DOHH2 (cell line): ENCODE results near the gene PPARD.

Experiments
- H3F3A ChIP-seq: fragments of 200-600 bp; sonication (generic), shearing (Covaris generic); 2 replicates; pipeline ENCODE4 v1.6.0; 2016; ENCODE audit warnings: antibody characterized with exemption, mild to moderate bottlenecking; ENCODE audit not compliant: control insufficient read depth, insufficient read depth
- H3K27ac ChIP-seq: fragments of 200-600 bp; sonication (generic); 2 replicates; pipeline ENCODE4 v1.5.1; 2014; ENCODE audit warnings: low read depth, mild to moderate bottlenecking, low read length, moderate library complexity
- H3K27me3 ChIP-seq: fragments of 200-600 bp; sonication (generic); 2 replicates; pipeline ENCODE4 v1.6.1; 2014; ENCODE audit warnings: mild to moderate bottlenecking, low read length, mixed read lengths; ENCODE audit not compliant: control insufficient read depth
- H3K36me3 ChIP-seq: fragments of 200-600 bp; sonication (generic); 2 replicates; pipeline ENCODE4 v1.6.1; 2014; ENCODE audit warnings: mild to moderate bottlenecking, low read length, moderate library complexity, mixed read lengths; ENCODE audit not compliant: control insufficient read depth
- H3K4me1 ChIP-seq: fragments of 200-600 bp; sonication (generic); 2 replicates; pipeline ENCODE4 v1.6.1; 2014; ENCODE audit warnings: mild to moderate bottlenecking, low read length, mixed read lengths; ENCODE audit not compliant: control insufficient read depth
- H3K4me2 ChIP-seq: fragments of 200-600 bp; sonication (generic); 2 replicates; pipeline ENCODE4 v1.6.0; 2014; ENCODE audit warnings: mild to moderate bottlenecking, low read length, moderate library complexity
- H3K4me3 ChIP-seq: fragments of 200-600 bp; sonication (generic); 2 replicates; pipeline ENCODE4 v1.5.1; 2014; ENCODE audit warnings: mild to moderate bottlenecking, low read length, mixed read lengths
- H3K79me2 ChIP-seq: fragments of 200-600 bp; sonication (generic); 2 replicates; pipeline ENCODE4 v1.6.1; 2014; ENCODE audit warnings: mild to moderate bottlenecking, low read length, mixed read lengths; ENCODE audit not compliant: control insufficient read depth
- H3K9me2 ChIP-seq: fragments of 200-600 bp; sonication (generic); replicated peaks from 2 replicates; pipeline ENCODE4 v1.6.1; 2014; ENCODE audit warnings: mild to moderate bottlenecking, low read length, mixed read lengths; ENCODE audit not compliant: control insufficient read depth
- H3K9me3 ChIP-seq: fragments of 200-600 bp; sonication (generic); 2 replicates; pipeline ENCODE4 v1.6.1; 2014; ENCODE audit warnings: antibody characterized with exemption, low read length, mixed read lengths; ENCODE audit not compliant: control insufficient read depth, insufficient read depth
- H4K20me1 ChIP-seq: fragments of 200-600 bp; sonication (generic); 2 replicates; pipeline ENCODE4 v1.6.0; 2014; ENCODE audit warnings: low read depth, mild to moderate bottlenecking, antibody characterized with exemption, low read length, moderate library complexity; ENCODE audit not compliant: control insufficient read depth, insufficient read depth
- CTCF ChIP-seq: fragments of 200-600 bp; sonication (generic); IDR thresholded peaks from one replicate; pipeline ENCODE4 v1.5.1; 2014; ENCODE audit warnings: antibody characterized with exemption, mild to moderate bottlenecking, low read depth, low read length; ENCODE audit not compliant: poor library complexity, severe bottlenecking
- EZH2phosphoT487 ChIP-seq: fragments of 200-600 bp; sonication (generic); IDR thresholded peaks from 2 replicates; pipeline ENCODE4 v1.6.1; 2017; ENCODE audit warnings: borderline replicate concordance, mild to moderate bottlenecking, antibody characterized with exemption, low read length, moderate library complexity, mixed read lengths

PPARD gene

GRCh38 chr6:35402136-35402855 is 59.9 kb downstream of the PPARD start:
- Histone ChIP-seq H3K4me2 (no peak overlapping the region), H3K27ac (no peak overlapping the region), H3K27me3 (no peaks in the 10 kb centered on the region), H3K79me2 (no peaks in the 10 kb centered on the region), H3K9me2 (no peaks in the 10 kb centered on the region), H3K4me3 (no peak overlapping the region), H4K20me1 (no peaks in the 10 kb centered on the region; the same call in 1 of the 2 replicates), H3F3A (no peaks in the 10 kb centered on the region), H3K36me3 (no peaks in the 10 kb centered on the region), H3K4me1 (no peaks in the 10 kb centered on the region), H3K9me3 (no peaks in the 10 kb centered on the region)
- TF ChIP-seq EZH2phosphoT487, result no peak
- no peak for TF ChIP-seq CTCF

DNA sequence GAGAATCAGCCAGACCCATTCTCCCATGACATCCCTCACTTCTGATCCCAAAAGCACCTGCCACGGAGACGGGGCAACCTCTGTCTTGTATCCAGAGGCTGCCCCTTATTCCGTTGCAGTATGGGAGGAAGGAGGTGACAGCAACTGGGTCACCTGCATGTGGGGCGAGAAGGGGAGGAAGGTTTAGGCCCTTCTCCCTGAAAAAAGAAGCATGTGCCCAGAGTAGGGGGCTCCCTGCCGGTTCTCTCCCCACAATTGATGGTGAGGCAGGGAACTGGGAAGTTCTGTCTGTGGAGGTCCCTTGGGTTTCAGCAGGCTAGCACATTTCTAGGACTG is 60.5 kb downstream of the PPARD start:
- H3F3A ChIP-seq, result no peaks in the 10 kb centered on the region
- no peak overlapping the region for H3K27ac ChIP-seq
- H3K4me3 ChIP-seq, result no peak overlapping the region
- no peaks in the 10 kb centered on the region for H3K27me3 ChIP-seq
- no peaks in the 10 kb centered on the region; the same call in 1 of the 2 replicates for H4K20me1 ChIP-seq
- no peaks in the 10 kb centered on the region for H3K9me2 ChIP-seq
- no peaks in the 10 kb centered on the region for H3K79me2 ChIP-seq
- no peaks in the 10 kb centered on the region for H3K4me1 ChIP-seq
- TF ChIP-seq EZH2phosphoT487 (no peak), CTCF (no peak)
- H3K4me2 ChIP-seq, result no peak overlapping the region
- H3K36me3 ChIP-seq, result no peaks in the 10 kb centered on the region
- H3K9me3 ChIP-seq, result no peaks in the 10 kb centered on the region

GRCh38 chr6:35403544-35404442 is 61.4 kb downstream of the PPARD start:
- TF ChIP-seq EZH2phosphoT487, result no peak
- TF ChIP-seq CTCF, result no peak
- Histone ChIP-seq H3K27ac (no peak overlapping the region), H3K36me3 (no peaks in the 10 kb centered on the region), H4K20me1 (no peaks in the 10 kb centered on the region; the same call in 1 of the 2 replicates), H3K79me2 (no peaks in the 10 kb centered on the region), H3K27me3 (no peaks in the 10 kb centered on the region), H3K4me3 (no peak overlapping the region), H3K4me2 (no peak overlapping the region), H3F3A (no peaks in the 10 kb centered on the region), H3K9me3 (no peaks in the 10 kb centered on the region), H3K9me2 (no peaks in the 10 kb centered on the region), H3K4me1 (peaks cover 4% of the 10 kb centered on the region; the same call in 1 of the 2 replicates)
